ENCODE data around the gene PSMB7. TPM values are rescaled to one million over a fixed set of nuclear protein-coding genes. Genes with fewer than 3 reads are reported as not detected.

PSMB7 gene
- total RNA-seq, 2 donors from 2014 or later, result 91.4 to 149 TPM

- Histone ChIP-seq H3K27ac (no peak overlapping the region), H3K4me3 (no peak overlapping the region), H3K9me3 (no peaks in the 10 kb centered on the region), H3K4me1 (ENCODE audit: control insufficient read depth in 1 of 2, low read depth in 2 of 2) (peaks cover 0 to 6% of the 10 kb centered on the region in 2 donors), H3K27me3 (replicated peaks; ENCODE audit: insufficient read depth) (peaks cover 7% of the 10 kb centered on the region), H3K36me3 (no peaks in the 10 kb centered on the region)
- DNase-seq (ENCODE audit: low spot score) (no peak), ATAC-seq (ENCODE audit: insufficient number of reproducible peaks, low FRiP score, low read depth) (no peak)
- TF ChIP-seq CTCF (IDR thresholded peaks at IDR 0.05), result no peak
These were observed 37.8 kb upstream of the PSMB7 start for GRCh38 chr9:124452841-124453585.

GRCh38 chr9:124452326-124452725 lies 37.1 kb upstream of the PSMB7 start:
- Histone ChIP-seq H3K36me3 (no peaks in the 10 kb centered on the region), H3K9me3 (no peaks in the 10 kb centered on the region), H3K4me3 (no peak overlapping the region), H3K27me3 (replicated peaks; ENCODE audit: insufficient read depth) (peaks cover 7% of the 10 kb centered on the region), H3K4me1 (ENCODE audit: control insufficient read depth in 1 of 2, low read depth in 2 of 2) (peaks cover 0 to 6% of the 10 kb centered on the region in 2 donors), H3K27ac (no peak overlapping the region)
- DNase-seq (ENCODE audit: low spot score), result no peak
- ATAC-seq (ENCODE audit: insufficient number of reproducible peaks, low FRiP score, low read depth), result no peak
- no peak for TF ChIP-seq CTCF (IDR thresholded peaks at IDR 0.05)

- H3K4me1 ChIP-seq (ENCODE audit: control insufficient read depth in 1 of 2, low read depth in 2 of 2), result peaks cover 0 to 6% of the 10 kb centered on the region in 2 donors
- H3K4me3 ChIP-seq, result no peak overlapping the region
- H3K27ac ChIP-seq, result no peak overlapping the region
- no peak for TF ChIP-seq CTCF (IDR thresholded peaks at IDR 0.05)
- peaks cover 7% of the 10 kb centered on the region for H3K27me3 ChIP-seq (replicated peaks; ENCODE audit: insufficient read depth)
- H3K9me3 ChIP-seq, result no peaks in the 10 kb centered on the region
- DNase-seq (ENCODE audit: low spot score) (no peak), ATAC-seq (ENCODE audit: insufficient number of reproducible peaks, low FRiP score, low read depth) (no peak)
- no peaks in the 10 kb centered on the region for H3K36me3 ChIP-seq
These were observed 35.9 kb upstream of the PSMB7 start for GRCh38 chr9:124450931-124451661.

DNA sequence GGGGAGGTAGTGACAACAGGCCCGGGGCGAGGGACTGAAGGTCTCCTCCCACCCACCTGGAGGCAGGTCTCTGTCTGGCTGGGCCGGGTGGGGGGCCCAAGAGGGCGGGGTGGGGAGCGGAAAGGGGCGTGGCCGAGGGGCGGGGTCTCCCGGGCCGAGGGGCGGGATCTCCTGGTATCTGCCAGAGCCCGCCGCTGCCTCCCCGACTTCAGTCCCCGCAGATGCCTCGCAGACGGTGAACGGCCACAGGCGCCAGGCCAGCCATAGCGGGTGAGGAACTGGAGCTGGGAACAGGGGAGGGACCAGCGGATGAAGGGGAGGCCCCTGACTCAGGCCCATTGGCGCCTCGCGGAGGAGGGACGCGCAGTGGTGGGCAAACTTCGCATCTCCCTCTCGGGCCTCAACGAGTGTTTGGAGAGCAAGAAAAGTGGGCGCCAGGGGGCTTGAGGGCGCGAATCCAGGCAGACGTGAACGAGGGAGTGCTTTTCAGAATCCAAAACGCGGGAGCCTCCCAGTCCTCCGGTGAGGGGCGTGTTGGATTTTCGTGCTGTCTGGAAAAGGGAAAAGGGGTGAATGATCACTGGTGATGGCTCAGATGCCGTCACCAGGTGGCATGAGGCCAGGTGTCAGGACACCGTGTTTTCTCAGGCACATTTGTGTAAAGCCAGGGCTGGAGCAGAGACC lies 35.1 kb upstream of the PSMB7 start, which contains the start of gene ADGRD2:
ADGRD2 (plus strand) TSS at position 211 of the 684 bp plus-strand sequence. CDS start 1,216 bp downstream, outside the sequence.
- no peak for ATAC-seq (ENCODE audit: insufficient number of reproducible peaks, low FRiP score, low read depth)
- no peak for DNase-seq (ENCODE audit: low spot score)
- Histone ChIP-seq H3K27me3 (replicated peaks; ENCODE audit: insufficient read depth) (peaks cover 7% of the 10 kb centered on the region), H3K9me3 (no peaks in the 10 kb centered on the region), H3K4me3 (no peak within 1 kb of the TSS), H3K36me3 (no peaks in the 10 kb centered on the region), H3K4me1 (ENCODE audit: control insufficient read depth in 1 of 2, low read depth in 2 of 2) (peaks cover 0 to 6% of the 10 kb centered on the region in 2 donors), H3K27ac (no peak within 1 kb of the TSS)
- no peak for TF ChIP-seq CTCF (IDR thresholded peaks at IDR 0.05)

All from thoracic aorta (tissue), 2 donors.